Spleen (tissue), 11 donors: Measurements from ENCODE around the gene ARPC5. TPM values are rescaled to one million over a fixed set of nuclear protein-coding genes. Genes with fewer than 3 reads are reported as not detected.
A peak's percentile ranks its signal among the peaks of the same experiment; 100 is the strongest.

Experiments used
- DNase-seq: peaks from one replicate; pipeline ENCODE4 v3.0.0-alpha.2; 2020
- H3K27ac ChIP-seq, 8 donors: fragments of 200-600 bp; sonication (generic) in 7 of 8; 1 replicate in 4 of 8; 2 replicates in 4 of 8; pipeline versions ENCODE4 v1.5.0 to v1.8.0; 2016 to 2021; ENCODE audit warnings: inconsistent platforms in 4 of 8, mild to moderate bottlenecking in 4 of 8, moderate library complexity in 1 of 8
- H3K27me3 ChIP-seq, 7 donors: fragments of 200-600 bp; sonication (generic) in 6 of 7; replicated peaks in 1 of 7; 1 replicate in 4 of 7; 2 replicates in 3 of 7; pipeline versions ENCODE4 v1.5.0 to v1.8.0; 2016 to 2021; ENCODE audit warnings: inconsistent platforms in 3 of 7, mild to moderate bottlenecking in 1 of 7
- H3K36me3 ChIP-seq, 6 donors: fragments of 200-600 bp; sonication (generic) in 5 of 6; 1 replicate in 4 of 6; 2 replicates in 2 of 6; pipeline versions ENCODE4 v1.5.0 to v1.8.0; 2016 to 2021; ENCODE audit warnings: inconsistent platforms in 2 of 6
- H3K4me1 ChIP-seq, 6 donors: fragments of 200-600 bp; sonication (generic) in 5 of 6; 1 replicate in 3 of 6; 2 replicates in 3 of 6; pipeline versions ENCODE4 v1.5.0 to v1.8.0; 2016 to 2021; ENCODE audit warnings: inconsistent platforms in 3 of 6
- H3K4me3 ChIP-seq, 8 donors: fragments of 200-600 bp; sonication (generic) in 7 of 8; 1 replicate in 4 of 8; 2 replicates in 4 of 8; pipeline versions ENCODE4 v1.5.0 to v1.8.0; 2016 to 2021; ENCODE audit warnings: inconsistent platforms in 4 of 8, mild to moderate bottlenecking in 4 of 8, moderate library complexity in 2 of 8
- H3K9me3 ChIP-seq, 8 donors: fragments of 200-600 bp; sonication (generic) in 7 of 8; 1 replicate in 4 of 8; 2 replicates in 4 of 8; pipeline versions ENCODE4 v1.5.0 to v1.8.0; 2016 to 2021; ENCODE audit warnings: inconsistent platforms in 4 of 8
- POLR2A ChIP-seq, 3 donors: fragments of 450-650 bp; IDR thresholded peaks; one replicate each; pipeline ENCODE4 v1.5.1; 2017; ENCODE audit warnings: antibody characterized with exemption in 3 of 3, mild to moderate bottlenecking in 1 of 3
- POLR2AphosphoS5 ChIP-seq, 3 donors: sonication (generic); formaldehyde crosslinking; IDR thresholded peaks; one replicate each; pipeline ENCODE4 v1.5.1; 2017; ENCODE audit warnings: antibody characterized with exemption in 3 of 3
- WGBS, 5 donors: extraction: QIAGEN DNeasy Blood & Tissue Kit in 3 of 5; methylation state at CpG; one replicate each; pipeline versions ENCODE4 v1.1.5 to v1.1.7; 2013 to 2018; 5-methylcytosine and 5-hydroxymethylcytosine counted together
- intact Hi-C: fragments of 100-400 bp; cut with DNase I; formaldehyde crosslinking; loops from one replicate; pipeline ENCODE4 v1.15.0; 2023; ENCODE audit warnings: low total_unique reads
- polyA plus RNA-seq, 3 donors: library from polyadenylated mRNA; stranded (reverse); fragments of 200-250 nt; gene quantifications; one replicate each; pipeline ENCODE4 v1.2.1, GENCODE V29; 2013
- total RNA-seq, 7 donors: library from RNA; depleted of rRNA in 3 of 7; stranded (reverse); fragments of >200 nt in 3 of 7; fragmentation: NEBNext Ultra II Directional in 4 of 7; extraction: Animal tissue kit (Norgen Biotek cat#: 25700) in 4 of 7; gene quantifications; one replicate each; pipeline versions ENCODE4 v1.1.0 to v1.2.1, GENCODE V29; 2016 to 2021
- TF ChIP-seq, protein P1 (sequence below), 11 experiments: fragments of 200-600 bp in 7 of 11; fragments of 450-650 bp in 4 of 11; sonication (generic) in 4 of 11; IDR thresholded peaks in 8 of 11; conservative IDR thresholded peaks in 3 of 11; 1 replicate in 7 of 11; 2 replicates in 4 of 11; pipeline versions ENCODE4 v1.4.0 to v1.8.0; 2016 to 2021; ENCODE audit warnings: antibody characterized with exemption in 11 of 11, inconsistent platforms in 4 of 11, mild to moderate bottlenecking in 1 of 11
- donor health status: healthy with polysubstance abuse.
- donor health status: DM: no; HTN: no; CAD: no; lungs with moderate emphysema.
- donor health status: DM: no; HTN: no; CAD: no.
- donor health status: Bipolar disorder and iron deficiency.
- donor health status: healthy.
- donor health status: DM: no; HTN: no; CAD: no.
- donor health status: DM: yes; HTN: yes; CAD: no.

ARPC5 gene
- total and polyA plus RNA-seq, 10 donors = 122 to 221 (median 178) TPM

DNA sequence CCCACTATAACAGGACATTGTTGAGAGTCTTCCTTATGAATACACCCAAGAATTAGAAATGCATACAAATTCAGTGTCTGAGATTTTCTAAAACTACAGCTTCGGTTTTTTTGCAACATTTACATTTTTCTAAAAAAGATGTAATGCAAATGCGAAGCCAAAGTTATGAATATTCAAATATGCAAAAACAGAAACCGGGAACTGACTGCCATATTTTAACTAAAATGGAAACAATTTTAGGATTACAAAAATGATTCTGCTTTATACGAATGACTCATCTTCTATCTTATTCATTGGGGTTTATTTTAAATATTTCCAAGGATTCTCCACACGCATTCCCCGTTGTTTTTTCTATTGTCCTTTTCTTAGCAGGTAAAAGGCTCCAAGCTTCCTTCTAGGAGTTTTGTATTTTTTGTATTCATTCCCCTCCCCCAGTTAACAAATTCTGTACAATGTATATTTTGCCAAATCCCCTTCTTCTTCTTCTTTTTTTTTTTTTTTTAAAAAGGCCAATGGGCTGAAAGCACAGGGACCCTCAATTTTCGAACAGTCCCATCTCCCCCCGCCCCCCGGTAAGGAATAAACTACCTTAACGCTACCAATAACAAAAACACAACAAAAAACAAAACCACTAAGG lies 1.0 kb downstream of the ARPC5 start:
- H3K9me3 ChIP-seq = no peaks in the 10 kb centered on the region
- WGBS, 5 donors = 0 to 1% (median 1%) methylated on average over 10 of the region's 10 CpGs
- no peaks in the 10 kb centered on the region for H3K27me3 ChIP-seq
- peaks cover 31 to 85% (median 57%) of the 10 kb centered on the region in 6 donors for H3K4me1 ChIP-seq
- peaks cover 0 to 36% (median 16%) of the 10 kb centered on the region in 6 donors for H3K36me3 ChIP-seq
- DNase-seq = no peak
- no peak for TF ChIP-seq POLR2AphosphoS5 (IDR thresholded peaks at IDR 0.05)
- TF ChIP-seq, protein P1, sequence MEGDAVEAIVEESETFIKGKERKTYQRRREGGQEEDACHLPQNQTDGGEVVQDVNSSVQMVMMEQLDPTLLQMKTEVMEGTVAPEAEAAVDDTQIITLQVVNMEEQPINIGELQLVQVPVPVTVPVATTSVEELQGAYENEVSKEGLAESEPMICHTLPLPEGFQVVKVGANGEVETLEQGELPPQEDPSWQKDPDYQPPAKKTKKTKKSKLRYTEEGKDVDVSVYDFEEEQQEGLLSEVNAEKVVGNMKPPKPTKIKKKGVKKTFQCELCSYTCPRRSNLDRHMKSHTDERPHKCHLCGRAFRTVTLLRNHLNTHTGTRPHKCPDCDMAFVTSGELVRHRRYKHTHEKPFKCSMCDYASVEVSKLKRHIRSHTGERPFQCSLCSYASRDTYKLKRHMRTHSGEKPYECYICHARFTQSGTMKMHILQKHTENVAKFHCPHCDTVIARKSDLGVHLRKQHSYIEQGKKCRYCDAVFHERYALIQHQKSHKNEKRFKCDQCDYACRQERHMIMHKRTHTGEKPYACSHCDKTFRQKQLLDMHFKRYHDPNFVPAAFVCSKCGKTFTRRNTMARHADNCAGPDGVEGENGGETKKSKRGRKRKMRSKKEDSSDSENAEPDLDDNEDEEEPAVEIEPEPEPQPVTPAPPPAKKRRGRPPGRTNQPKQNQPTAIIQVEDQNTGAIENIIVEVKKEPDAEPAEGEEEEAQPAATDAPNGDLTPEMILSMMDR (IDR thresholded peaks at IDR 0.05 in 8 of 11, conservative IDR thresholded peaks at IDR 0.05 in 3 of 11) = no peak
- TF ChIP-seq POLR2A (IDR thresholded peaks at IDR 0.05) = no peak
- intact Hi-C loops = loop anchor here (5.0 kb wide), 1 partner anchor 162 kb away; the partner anchor contains the start of gene SMG7
- H3K27ac ChIP-seq = peak overlapping the region; percentile 89 to 99 (median 97)
- H3K4me3 ChIP-seq = peak overlapping the region; percentile 86 to 95 (median 90)

DNA sequence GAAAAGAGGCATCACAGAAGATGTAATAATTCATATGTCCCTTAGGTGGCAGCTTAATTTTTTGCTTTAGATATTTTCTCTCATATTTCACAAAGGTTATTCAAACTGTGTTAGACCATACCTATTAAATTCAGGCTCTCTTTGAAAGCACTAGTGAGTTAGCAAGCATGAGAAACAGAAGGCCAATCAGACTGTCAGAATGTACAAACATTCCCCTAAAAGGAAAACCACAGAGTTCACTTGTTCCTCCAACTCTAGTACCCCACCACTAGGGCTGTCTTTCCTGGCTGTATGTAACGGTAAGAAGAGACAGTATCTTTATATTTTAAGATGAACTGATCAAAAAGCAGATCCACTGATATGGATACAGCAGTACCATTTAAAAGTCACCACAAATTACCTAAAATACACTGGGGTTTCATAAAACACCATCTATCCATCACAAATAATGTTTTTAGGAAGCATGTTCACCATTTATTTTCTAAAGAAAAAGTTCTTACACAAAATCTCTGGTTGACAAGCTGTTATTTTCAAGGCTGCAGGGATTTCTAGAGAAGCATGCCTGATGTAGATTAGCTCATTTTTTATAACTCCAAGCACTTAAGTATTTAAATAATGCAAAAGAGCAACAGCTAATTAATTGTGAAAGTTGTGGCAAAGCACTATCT lies 1.8 kb downstream of the ARPC5 start:
- peak overlapping the region; percentile 86 to 95 (median 90) for H3K4me3 ChIP-seq
- TF ChIP-seq, protein P1 (IDR thresholded peaks at IDR 0.05 in 8 of 11, conservative IDR thresholded peaks at IDR 0.05 in 3 of 11) = peak; percentile 17 to 69 (median 56)
- peak in 1 of 3 donors; percentile 13 for TF ChIP-seq POLR2AphosphoS5 (IDR thresholded peaks at IDR 0.05)
- TF ChIP-seq POLR2A (IDR thresholded peaks at IDR 0.05) = no peak
- no peaks in the 10 kb centered on the region for H3K27me3 ChIP-seq
- peaks cover 0 to 43% (median 24%) of the 10 kb centered on the region in 6 donors for H3K36me3 ChIP-seq
- no peak for DNase-seq
- peak overlapping the region; percentile 24 to 99 (median 97) for H3K27ac ChIP-seq
- intact Hi-C loops = no loop called here
- no peaks in the 10 kb centered on the region for H3K9me3 ChIP-seq
- WGBS, 5 donors = 0% methylated on average over 1 of the region's 1 CpG
- H3K4me1 ChIP-seq = peaks cover 31 to 91% (median 63%) of the 10 kb centered on the region in 6 donors

DNA sequence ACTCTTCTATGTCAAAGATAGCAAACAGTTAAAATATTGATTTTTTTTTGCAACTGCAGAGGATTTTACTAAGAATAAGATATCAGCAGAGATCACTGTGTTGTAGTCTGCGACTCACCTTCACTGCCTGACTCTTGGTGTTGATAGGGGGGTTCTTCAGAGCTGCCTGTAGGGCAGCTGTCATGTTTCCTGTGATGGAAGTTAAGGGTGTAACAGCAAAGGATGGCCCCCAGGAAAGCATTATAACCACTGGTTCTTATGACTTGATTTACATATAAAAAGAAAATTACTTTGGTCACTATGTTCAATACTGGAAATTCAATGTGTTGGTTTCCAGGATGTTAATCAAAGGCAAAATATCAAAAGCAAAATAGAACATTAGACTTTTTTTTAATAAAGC lies 2.6 kb downstream of the ARPC5 start:
- Histone ChIP-seq H3K27ac (peak overlapping the region in 7 of 8 donors; percentile 95 to 99 (median 97)), H3K9me3 (no peaks in the 10 kb centered on the region), H3K27me3 (no peaks in the 10 kb centered on the region), H3K4me1 (peaks cover 31 to 90% (median 69%) of the 10 kb centered on the region in 6 donors), H3K36me3 (peaks cover 0 to 51% (median 32%) of the 10 kb centered on the region in 6 donors), H3K4me3 (peak overlapping the region in 7 of 8 donors; percentile 86 to 94 (median 89))
- intact Hi-C loops = no loop called here
- WGBS, 5 donors = 32 to 71% (median 54%) methylated on average over 1 of the region's 1 CpG
- no peak for TF ChIP-seq POLR2A (IDR thresholded peaks at IDR 0.05)
- TF ChIP-seq, protein P1 (IDR thresholded peaks at IDR 0.05 in 8 of 11, conservative IDR thresholded peaks at IDR 0.05 in 3 of 11) = no peak
- TF ChIP-seq POLR2AphosphoS5 (IDR thresholded peaks at IDR 0.05) = no peak
- no peak for DNase-seq

DNA sequence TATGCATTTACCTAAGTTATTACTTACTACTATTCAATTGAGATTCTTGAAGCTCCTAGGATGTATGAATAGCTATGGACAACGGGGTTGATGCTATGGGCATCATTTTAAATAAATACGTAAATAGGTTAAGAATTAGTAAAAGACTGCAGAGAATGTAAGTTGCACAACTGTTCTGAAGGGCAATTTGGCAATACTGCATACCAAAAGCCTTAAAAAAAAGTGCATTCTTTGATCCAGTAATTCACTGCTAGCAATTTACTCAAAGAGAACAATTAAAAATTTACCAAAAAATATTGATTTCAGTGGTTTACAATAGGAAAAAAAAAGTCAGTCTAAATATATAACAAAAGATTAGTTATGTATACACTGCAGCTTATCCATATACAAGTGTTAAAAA lies 3.5 kb downstream of the ARPC5 start:
- DNase-seq = no peak
- Histone ChIP-seq H3K36me3 (peaks cover 0 to 60% (median 37%) of the 10 kb centered on the region in 6 donors), H3K27me3 (no peaks in the 10 kb centered on the region), H3K27ac (peak overlapping the region in 4 of 8 donors; percentile 97 to 99 (median 97)), H3K4me1 (peaks cover 31 to 89% (median 73%) of the 10 kb centered on the region in 6 donors), H3K9me3 (no peaks in the 10 kb centered on the region), H3K4me3 (peak overlapping the region in 7 of 8 donors; percentile 86 to 94 (median 89))
- WGBS, 5 donors = 37 to 63% (median 47%) methylated on average over 2 of the region's 2 CpGs
- intact Hi-C loops = no loop called here
- TF ChIP-seq POLR2A (IDR thresholded peaks at IDR 0.05) (no peak), POLR2AphosphoS5 (IDR thresholded peaks at IDR 0.05) (no peak)
- TF ChIP-seq, protein P1 (IDR thresholded peaks at IDR 0.05 in 8 of 11, conservative IDR thresholded peaks at IDR 0.05 in 3 of 11) = no peak
